Vagina (tissue), 2 donors: Measurements from ENCODE around the gene CSTF3.

Experiments used
- POLR2A ChIP-seq, 2 donors: fragments of 450-650 bp; IDR thresholded peaks; one replicate each; pipeline ENCODE4 v1.6.1; 2017; ENCODE audit warnings: antibody characterized with exemption in 2 of 2, mild to moderate bottlenecking in 2 of 2, moderate library complexity in 2 of 2
- TF ChIP-seq, protein P1 (sequence below), 3 experiments: fragments of 450-650 bp in 2 of 3; fragments of 200-600 bp in 1 of 3; sonication (generic) in 1 of 3; IDR thresholded peaks; one replicate each; pipeline ENCODE4 v1.5.1; 2017 to 2019; ENCODE audit warnings: antibody characterized with exemption in 3 of 3, mild to moderate bottlenecking in 2 of 3, moderate library complexity in 2 of 3

DNA sequence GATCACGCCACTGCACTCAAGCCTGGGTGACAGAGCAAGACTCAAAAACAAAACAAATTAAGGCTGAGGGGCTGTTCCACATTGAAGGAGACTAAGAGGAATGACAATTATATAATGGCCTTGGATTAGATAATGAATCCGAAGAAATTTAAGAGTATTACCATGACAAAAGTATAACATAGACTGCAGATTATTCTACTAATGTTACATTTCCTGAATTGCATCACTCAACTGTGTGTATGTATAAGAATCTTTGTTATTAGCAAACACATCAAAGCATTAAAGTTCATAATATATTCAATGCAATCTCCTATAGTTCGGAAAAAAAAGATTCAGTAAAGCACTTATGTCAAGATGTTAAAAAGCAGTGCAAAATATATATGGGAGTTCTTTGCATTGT, 27.5 kb downstream of the CSTF3 start:
- TF ChIP-seq POLR2A (IDR thresholded peaks at IDR 0.05), result no peak
- TF ChIP-seq, protein P1, sequence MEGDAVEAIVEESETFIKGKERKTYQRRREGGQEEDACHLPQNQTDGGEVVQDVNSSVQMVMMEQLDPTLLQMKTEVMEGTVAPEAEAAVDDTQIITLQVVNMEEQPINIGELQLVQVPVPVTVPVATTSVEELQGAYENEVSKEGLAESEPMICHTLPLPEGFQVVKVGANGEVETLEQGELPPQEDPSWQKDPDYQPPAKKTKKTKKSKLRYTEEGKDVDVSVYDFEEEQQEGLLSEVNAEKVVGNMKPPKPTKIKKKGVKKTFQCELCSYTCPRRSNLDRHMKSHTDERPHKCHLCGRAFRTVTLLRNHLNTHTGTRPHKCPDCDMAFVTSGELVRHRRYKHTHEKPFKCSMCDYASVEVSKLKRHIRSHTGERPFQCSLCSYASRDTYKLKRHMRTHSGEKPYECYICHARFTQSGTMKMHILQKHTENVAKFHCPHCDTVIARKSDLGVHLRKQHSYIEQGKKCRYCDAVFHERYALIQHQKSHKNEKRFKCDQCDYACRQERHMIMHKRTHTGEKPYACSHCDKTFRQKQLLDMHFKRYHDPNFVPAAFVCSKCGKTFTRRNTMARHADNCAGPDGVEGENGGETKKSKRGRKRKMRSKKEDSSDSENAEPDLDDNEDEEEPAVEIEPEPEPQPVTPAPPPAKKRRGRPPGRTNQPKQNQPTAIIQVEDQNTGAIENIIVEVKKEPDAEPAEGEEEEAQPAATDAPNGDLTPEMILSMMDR (IDR thresholded peaks at IDR 0.05), result no peak
